Peyer's patch (tissue), 4 donors: Measurements from ENCODE around the gene HOMER1.

ENCODE experiments used
- CTCF ChIP-seq, 6 experiments: fragments of 450-650 bp in 4 of 6; fragments of 200-600 bp in 2 of 6; sonication (generic) in 1 of 6; IDR thresholded peaks; one replicate each; pipeline ENCODE4 v1.5.1; 2017 to 2019; ENCODE audit warnings: antibody characterized with exemption in 6 of 6, mild to moderate bottlenecking in 3 of 6, moderate library complexity in 1 of 6
- POLR2A ChIP-seq, 2 donors: fragments of 450-650 bp; IDR thresholded peaks; one replicate each; pipeline ENCODE4 v1.5.1; 2017; ENCODE audit warnings: antibody characterized with exemption in 2 of 2, mild to moderate bottlenecking in 2 of 2, moderate library complexity in 2 of 2

GRCh38 chr5:79430196-79430595 is 83.7 kb downstream of the HOMER1 start:
- TF ChIP-seq CTCF (IDR thresholded peaks at IDR 0.05) (no peak), POLR2A (IDR thresholded peaks at IDR 0.05) (no peak)
